Measurements from ENCODE around the gene ETV4. TPM values are rescaled to one million over a fixed set of nuclear protein-coding genes. Genes with fewer than 3 reads are reported as not detected.
A peak's percentile ranks its signal among the peaks of the same experiment; 100 is the strongest.

The ETV4 gene
- total and polyA plus RNA-seq, 2 of the 13 experiments (the other 11 are each of a cell fraction or from before 2014, with no cell fraction given) = 128 to 330 TPM

GRCh38 chr17:43584666-43585102 lies 38.5 kb upstream of the ETV4 start (continued):
- TF ChIP-seq MAFG (CRISPR knock-in tag; IDR thresholded peaks at IDR 0.05) (no peak), ZNF761 (CRISPR knock-in tag; conservative IDR thresholded peaks at IDR 0.05) (no peak), ZNF546 (CRISPR knock-in tag; conservative IDR thresholded peaks at IDR 0.05) (no peak), FOSL2 (CRISPR knock-in tag; IDR thresholded peaks at IDR 0.05) (peak; percentile 85), JARID2 (CRISPR knock-in tag; IDR thresholded peaks at IDR 0.05; ENCODE audit: insufficient replicate concordance) (no peak), MIER3 (CRISPR knock-in tag; IDR thresholded peaks at IDR 0.05; ENCODE audit: borderline replicate concordance) (peak; percentile 63; the same call in 1 of the 2 replicates), ZFAT (CRISPR knock-in tag; conservative IDR thresholded peaks at IDR 0.05) (no peak), ZNF224 (CRISPR knock-in tag; IDR thresholded peaks at IDR 0.05) (no peak), MAFF (IDR thresholded peaks at IDR 0.05; ENCODE audit: low read depth, low read length) (peak; percentile 56), JUNB (CRISPR knock-in tag; IDR thresholded peaks at IDR 0.05; ENCODE audit: borderline replicate concordance) (peak; percentile 90), MBNL3 (CRISPR knock-in tag; conservative IDR thresholded peaks at IDR 0.05) (no peak), SAP130 (CRISPR knock-in tag; IDR thresholded peaks at IDR 0.05; ENCODE audit: low read depth) (peak; percentile 84), ZNF75D (CRISPR knock-in tag; IDR thresholded peaks at IDR 0.05; ENCODE audit: borderline replicate concordance) (no peak), ZMYM3 (CRISPR knock-in tag; IDR thresholded peaks at IDR 0.05) (no peak; the same call in 1 of the 2 replicates), MED13 (CRISPR knock-in tag; IDR thresholded peaks at IDR 0.05) (no peak), FOXM1 (CRISPR knock-in tag; IDR thresholded peaks at IDR 0.05) (no peak), KDM6A (CRISPR knock-in tag; IDR thresholded peaks at IDR 0.05; ENCODE audit: low read depth) (0 out of 2 replicates have a peak, but pooled peaks have one; percentile 39), FOXP4 (CRISPR knock-in tag; IDR thresholded peaks at IDR 0.05) (peak; percentile 90), MAX (IDR thresholded peaks at IDR 0.05) (peak; percentile 60; the same call in 1 of the 2 replicates), RNF2 (conservative IDR thresholded peaks at IDR 0.05; ENCODE audit: low read depth) (0 out of 2 replicates have a peak, but pooled peaks have one; percentile 31), HNRNPUL1 (IDR thresholded peaks at IDR 0.05; ENCODE audit: low read depth, low read length) (no peak), ZBTB10 (CRISPR knock-in tag; IDR thresholded peaks at IDR 0.05; ENCODE audit: borderline replicate concordance) (no peak), ZNF460 (CRISPR knock-in tag; IDR thresholded peaks at IDR 0.05; ENCODE audit: borderline replicate concordance) (no peak), ISX (CRISPR knock-in tag; conservative IDR thresholded peaks at IDR 0.05) (no peak), PAF1 (CRISPR knock-in tag; IDR thresholded peaks at IDR 0.05) (no peak), MYPOP (CRISPR knock-in tag; IDR thresholded peaks at IDR 0.05) (no peak), NR2F2 (IDR thresholded peaks at IDR 0.05; ENCODE audit: borderline replicate concordance, low read depth) (peak; percentile 83; the same call in 1 of the 2 replicates), ZNF749 (CRISPR knock-in tag; IDR thresholded peaks at IDR 0.05; ENCODE audit: borderline replicate concordance) (peak; percentile 37; the same call in 1 of the 2 replicates)
